OCI-LY3 (cell line): ENCODE measurements around the gene SYT1.

Experiments
- H2AFZ ChIP-seq: fragments of 200-600, 300-600 bp; shearing (Covaris generic); 2 replicates; pipeline ENCODE4 v1.6.0; 2014; ENCODE audit warnings: antibody characterized with exemption, low read depth, low read length
- H3K27ac ChIP-seq: fragments of 200-600, 300-600 bp; sonication (generic); 2 replicates; pipeline ENCODE4 v1.5.1; 2014; ENCODE audit warnings: mild to moderate bottlenecking, low read length, moderate library complexity, mixed read lengths
- H3K27me3 ChIP-seq: fragments of 200-600, 300-600 bp; sonication (generic); 2 replicates; pipeline ENCODE4 v1.6.1; 2014; ENCODE audit warnings: low read depth, low read length, mixed read lengths
- H3K36me3 ChIP-seq: fragments of 200-600, 300-600 bp; sonication (generic); replicated peaks from 2 replicates; pipeline ENCODE3; 2014; ENCODE audit warnings: low read depth, low read length, mixed read lengths
- H3K4me1 ChIP-seq: fragments of 300-600, 200-600 bp; sonication (generic); 2 replicates; pipeline ENCODE4 v1.6.1; 2014; ENCODE audit warnings: low read length, mixed read lengths
- H3K4me2 ChIP-seq: fragments of 200-600, 300-600 bp; sonication (generic); 2 replicates; pipeline ENCODE4 v1.6.1; 2014; ENCODE audit warnings: low read length, mixed read lengths
- H3K4me3 ChIP-seq: fragments of 300-600, 200-600 bp; sonication (generic); 2 replicates; pipeline ENCODE4 v1.5.1; 2014; ENCODE audit warnings: antibody characterized with exemption, mild to moderate bottlenecking, low read length, moderate library complexity
- H3K79me2 ChIP-seq: fragments of 300-600, 200-600 bp; shearing (Covaris generic); 2 replicates; pipeline ENCODE4 v1.6.1; 2014; ENCODE audit warnings: mild to moderate bottlenecking, low read length, mixed read lengths
- H3K9ac ChIP-seq: fragments of 300-600, 200-600 bp; shearing (Covaris generic); 2 replicates; pipeline ENCODE4 v1.6.0; 2014; ENCODE audit warnings: mild to moderate bottlenecking, low read length, moderate library complexity
- H3K9me3 ChIP-seq: fragments of 200-600, 300-600 bp; shearing (Covaris generic); 2 replicates; pipeline ENCODE4 v1.6.1; 2014; ENCODE audit warnings: low read length, mixed read lengths; ENCODE audit not compliant: insufficient read depth
- H4K20me1 ChIP-seq: fragments of 200-600, 300-600 bp; sonication (generic); 2 replicates; pipeline ENCODE4 v1.6.1; 2016; ENCODE audit warnings: low read length, mixed read lengths; ENCODE audit not compliant: insufficient read depth
- CTCF ChIP-seq: fragments of 200-600, 300-600 bp; sonication (generic); IDR thresholded peaks from 2 replicates; pipeline ENCODE4 v1.5.1; 2014; ENCODE audit warnings: antibody characterized with exemption, low read length, low read depth
- EZH2phosphoT487 ChIP-seq: fragments of 200-600 bp; shearing (Covaris generic); IDR thresholded peaks from 2 replicates; pipeline ENCODE4 v1.6.1; 2018; ENCODE audit warnings: antibody characterized with exemption, mixed run types, low read depth

Gene SYT1

DNA sequence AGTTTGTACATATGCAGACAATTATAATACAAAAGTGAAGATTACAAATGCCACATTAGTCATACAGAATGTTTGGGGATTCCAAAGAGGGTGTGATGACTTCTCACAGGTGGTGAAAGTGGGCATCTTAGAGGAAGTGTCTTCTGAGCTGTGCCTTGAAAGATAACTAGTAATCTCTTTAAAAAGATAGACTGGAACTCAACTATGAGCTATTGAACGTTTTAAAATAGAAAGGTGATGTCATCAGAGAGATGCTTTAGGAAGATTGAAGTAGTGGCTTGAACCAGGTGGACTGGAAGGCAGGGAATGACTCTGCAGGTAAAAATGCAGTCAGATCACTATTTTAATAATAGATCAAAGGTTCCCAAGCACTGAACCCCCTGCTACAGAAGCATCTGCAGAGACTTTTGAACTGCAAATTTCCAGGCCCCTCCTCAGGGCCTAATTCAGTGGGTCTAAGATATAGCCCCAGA, 50.3 kb downstream of the SYT1 start:
- Histone ChIP-seq H3K4me2 (no peak overlapping the region), H3K4me3 (no peak overlapping the region), H3K27ac (no peak overlapping the region)

GRCh38 chr12:78916845-78917480, 52.4 kb downstream of the SYT1 start:
- no peak overlapping the region for H3K27ac ChIP-seq

More for the DNA sequence above, 50.3 kb downstream of the SYT1 start:
- Histone ChIP-seq H3K9me3 (no peaks in the 10 kb centered on the region), H3K9ac (no peak overlapping the region), H2AFZ (no peak overlapping the region), H3K27me3 (no peaks in the 10 kb centered on the region), H4K20me1 (no peaks in the 10 kb centered on the region), H3K79me2 (no peaks in the 10 kb centered on the region), H3K36me3 (no peaks in the 10 kb centered on the region), H3K4me1 (no peaks in the 10 kb centered on the region)
- no peak for TF ChIP-seq CTCF
- TF ChIP-seq EZH2phosphoT487 = no peak

DNA sequence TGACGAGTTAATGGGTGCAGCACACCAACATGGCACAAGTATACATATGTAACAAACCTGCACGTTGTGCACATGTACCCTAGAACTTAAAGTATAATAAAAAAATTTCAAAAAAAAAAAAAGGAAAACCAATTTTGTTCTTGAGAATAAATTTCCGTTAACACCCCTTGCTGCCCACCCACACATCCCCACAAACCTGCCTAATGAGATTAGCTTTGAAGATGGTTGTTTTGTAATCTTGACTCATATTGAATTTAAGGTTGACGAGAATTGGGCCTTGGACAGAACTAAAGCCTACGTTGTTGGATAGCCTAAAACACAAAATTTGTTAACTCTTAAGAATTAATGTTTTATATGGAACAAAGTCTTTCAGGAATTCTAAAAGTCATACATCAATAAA, 52.9 kb downstream of the SYT1 start:
- no peak overlapping the region for H3K4me2 ChIP-seq
- H3K36me3 ChIP-seq = no peaks in the 10 kb centered on the region
- no peaks in the 10 kb centered on the region for H3K9me3 ChIP-seq
- no peaks in the 10 kb centered on the region for H3K79me2 ChIP-seq
- TF ChIP-seq EZH2phosphoT487 = no peak
- no peaks in the 10 kb centered on the region for H3K27me3 ChIP-seq
- no peaks in the 10 kb centered on the region for H3K4me1 ChIP-seq
- no peak overlapping the region for H3K27ac ChIP-seq
- H4K20me1 ChIP-seq = no peaks in the 10 kb centered on the region
- H3K4me3 ChIP-seq = no peak overlapping the region
- no peak overlapping the region for H2AFZ ChIP-seq
- H3K9ac ChIP-seq = no peak overlapping the region

More at GRCh38 chr12:78916845-78917480, 52.4 kb downstream of the SYT1 start:
- no peaks in the 10 kb centered on the region for H3K9me3 ChIP-seq
- TF ChIP-seq EZH2phosphoT487 (no peak), CTCF (no peak)
- no peak overlapping the region for H3K4me3 ChIP-seq
- no peak overlapping the region for H3K4me2 ChIP-seq
- no peaks in the 10 kb centered on the region for H3K27me3 ChIP-seq
- H3K36me3 ChIP-seq = no peaks in the 10 kb centered on the region
- H2AFZ ChIP-seq = no peak overlapping the region
- H3K79me2 ChIP-seq = no peaks in the 10 kb centered on the region
- no peaks in the 10 kb centered on the region for H3K4me1 ChIP-seq
- H3K9ac ChIP-seq = no peak overlapping the region
- no peaks in the 10 kb centered on the region for H4K20me1 ChIP-seq

DNA sequence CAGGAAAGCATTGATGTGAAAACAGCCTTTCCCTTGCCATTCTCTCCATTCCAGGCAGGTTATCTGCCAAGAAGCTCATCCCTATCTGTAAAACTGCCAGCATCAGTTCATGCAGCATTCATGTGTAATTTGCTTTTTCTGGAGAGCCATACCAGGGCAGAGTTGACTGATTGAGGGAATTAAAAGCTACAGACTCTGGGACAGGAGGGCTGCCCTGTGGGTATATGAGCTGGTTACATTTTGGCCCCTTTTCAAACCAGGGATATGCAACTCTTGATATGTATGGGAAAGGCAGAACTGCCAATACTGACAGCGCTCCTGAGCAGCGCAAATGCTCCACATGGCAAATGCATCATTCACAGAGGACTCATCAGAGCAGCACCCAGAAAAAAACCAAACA, 53.7 kb downstream of the SYT1 start:
- Histone ChIP-seq H3K4me3 (no peak overlapping the region), H3K4me1 (no peaks in the 10 kb centered on the region), H4K20me1 (no peaks in the 10 kb centered on the region), H3K9ac (no peak overlapping the region), H3K9me3 (no peaks in the 10 kb centered on the region), H2AFZ (no peak overlapping the region), H3K27ac (no peak overlapping the region), H3K27me3 (no peaks in the 10 kb centered on the region), H3K79me2 (no peaks in the 10 kb centered on the region), H3K36me3 (no peaks in the 10 kb centered on the region), H3K4me2 (no peak overlapping the region)
- TF ChIP-seq EZH2phosphoT487 (no peak), CTCF (no peak)
